Measurements from ENCODE around the gene TRMT10A. TPM values are rescaled to one million over a fixed set of nuclear protein-coding genes. Genes with fewer than 3 reads are reported as not detected.

Gene TRMT10A
- total and polyA plus RNA-seq, 8 donors = 1.3 to 60.7 (median 4.2) TPM; not detected in 1

DNA sequence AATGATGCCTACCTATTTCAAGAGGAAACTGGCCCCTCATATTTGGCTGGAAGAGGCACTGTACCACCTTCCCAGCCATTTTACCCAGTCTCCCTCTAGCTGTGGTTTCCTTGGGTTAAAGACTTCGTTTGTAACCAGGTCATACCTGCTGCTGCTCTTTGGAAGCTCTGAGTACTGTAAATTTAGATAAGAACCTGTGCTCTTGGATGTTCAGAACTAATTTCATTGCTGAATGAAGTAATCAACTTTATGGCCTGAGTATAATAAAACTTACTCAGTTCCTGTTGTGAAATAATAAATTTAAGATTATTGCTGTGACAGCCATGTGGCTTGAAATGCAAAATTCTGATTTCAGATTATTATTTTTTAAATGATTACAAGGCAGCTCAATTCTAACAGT is 23.0 kb upstream of the TRMT10A start:
- intact Hi-C loops (cut with DNase I; ENCODE audit: low total_unique reads) = no loop called here

DNA sequence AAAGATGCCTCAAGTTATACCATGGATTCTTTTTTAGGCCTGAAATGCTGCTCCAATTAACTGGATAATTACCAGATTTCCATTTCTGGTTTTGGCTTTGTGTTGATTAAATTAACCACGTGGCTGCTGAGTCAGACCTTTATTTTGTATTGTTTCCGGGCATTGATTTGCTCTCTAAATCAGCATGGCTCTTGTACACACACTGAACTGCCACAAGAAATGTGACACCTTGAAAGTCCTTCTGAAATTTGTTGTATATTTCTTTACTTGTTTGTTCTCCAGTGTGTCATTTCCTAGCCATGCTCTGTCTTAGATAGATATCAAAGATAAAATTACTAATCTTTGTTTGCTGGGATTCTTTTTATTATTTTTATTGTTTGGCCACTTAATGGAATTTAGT is 22.5 kb upstream of the TRMT10A start:
- no peaks in the 10 kb centered on the region for H3K27me3 ChIP-seq
- H3K27ac ChIP-seq = no peak overlapping the region
- WGBS, 5 donors = 13 to 35% (median 29%) methylated on average over 2 of the region's 2 CpGs
- no peak overlapping the region for H3K4me3 ChIP-seq
- no peaks in the 10 kb centered on the region for H3K4me1 ChIP-seq
- H3K36me3 ChIP-seq = no peaks in the 10 kb centered on the region
- TF ChIP-seq EP300 (IDR thresholded peaks at IDR 0.05) (no peak), POLR2A (IDR thresholded peaks at IDR 0.05) (no peak), POLR2AphosphoS5 (IDR thresholded peaks at IDR 0.05) (no peak)
- TF ChIP-seq, protein P1, sequence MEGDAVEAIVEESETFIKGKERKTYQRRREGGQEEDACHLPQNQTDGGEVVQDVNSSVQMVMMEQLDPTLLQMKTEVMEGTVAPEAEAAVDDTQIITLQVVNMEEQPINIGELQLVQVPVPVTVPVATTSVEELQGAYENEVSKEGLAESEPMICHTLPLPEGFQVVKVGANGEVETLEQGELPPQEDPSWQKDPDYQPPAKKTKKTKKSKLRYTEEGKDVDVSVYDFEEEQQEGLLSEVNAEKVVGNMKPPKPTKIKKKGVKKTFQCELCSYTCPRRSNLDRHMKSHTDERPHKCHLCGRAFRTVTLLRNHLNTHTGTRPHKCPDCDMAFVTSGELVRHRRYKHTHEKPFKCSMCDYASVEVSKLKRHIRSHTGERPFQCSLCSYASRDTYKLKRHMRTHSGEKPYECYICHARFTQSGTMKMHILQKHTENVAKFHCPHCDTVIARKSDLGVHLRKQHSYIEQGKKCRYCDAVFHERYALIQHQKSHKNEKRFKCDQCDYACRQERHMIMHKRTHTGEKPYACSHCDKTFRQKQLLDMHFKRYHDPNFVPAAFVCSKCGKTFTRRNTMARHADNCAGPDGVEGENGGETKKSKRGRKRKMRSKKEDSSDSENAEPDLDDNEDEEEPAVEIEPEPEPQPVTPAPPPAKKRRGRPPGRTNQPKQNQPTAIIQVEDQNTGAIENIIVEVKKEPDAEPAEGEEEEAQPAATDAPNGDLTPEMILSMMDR (IDR thresholded peaks at IDR 0.05) = no peak
- DNase-seq = no peak
- H3K9me3 ChIP-seq = no peaks in the 10 kb centered on the region
- intact Hi-C loops (cut with DNase I; ENCODE audit: low total_unique reads) = no loop called here

More for the DNA sequence above, 23.0 kb upstream of the TRMT10A start:
- Histone ChIP-seq H3K4me3 (no peak overlapping the region), H3K27me3 (no peaks in the 10 kb centered on the region), H3K4me1 (no peaks in the 10 kb centered on the region), H3K27ac (no peak overlapping the region), H3K9me3 (no peaks in the 10 kb centered on the region), H3K36me3 (no peaks in the 10 kb centered on the region)
- 12 to 30% (median 17%) methylated on average over 1 of the region's 1 CpG for WGBS, 5 donors
- TF ChIP-seq POLR2AphosphoS5 (IDR thresholded peaks at IDR 0.05) (no peak), EP300 (IDR thresholded peaks at IDR 0.05) (no peak), POLR2A (IDR thresholded peaks at IDR 0.05) (no peak)
- TF ChIP-seq, protein P1 (IDR thresholded peaks at IDR 0.05) = no peak
- no peak for DNase-seq

DNA sequence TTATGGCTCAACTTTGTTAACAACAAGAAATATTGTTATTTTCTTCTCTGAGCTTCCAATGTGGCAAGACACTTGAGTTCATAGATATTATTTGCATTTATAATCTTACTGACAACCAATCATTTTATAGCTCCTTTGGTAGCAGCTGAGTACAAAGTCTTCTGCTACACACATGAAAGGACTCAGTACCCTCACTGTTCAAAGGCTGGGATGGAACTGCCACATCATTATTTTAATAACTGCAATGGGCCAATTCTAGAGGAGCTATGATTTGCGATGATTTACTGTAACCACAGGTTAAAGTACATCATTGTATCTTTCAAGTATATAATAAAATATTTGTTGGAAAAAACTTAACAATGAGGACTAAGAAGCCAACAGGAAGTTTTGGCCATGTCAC is 21.7 kb upstream of the TRMT10A start:
- no peaks in the 10 kb centered on the region for H3K9me3 ChIP-seq

DNA sequence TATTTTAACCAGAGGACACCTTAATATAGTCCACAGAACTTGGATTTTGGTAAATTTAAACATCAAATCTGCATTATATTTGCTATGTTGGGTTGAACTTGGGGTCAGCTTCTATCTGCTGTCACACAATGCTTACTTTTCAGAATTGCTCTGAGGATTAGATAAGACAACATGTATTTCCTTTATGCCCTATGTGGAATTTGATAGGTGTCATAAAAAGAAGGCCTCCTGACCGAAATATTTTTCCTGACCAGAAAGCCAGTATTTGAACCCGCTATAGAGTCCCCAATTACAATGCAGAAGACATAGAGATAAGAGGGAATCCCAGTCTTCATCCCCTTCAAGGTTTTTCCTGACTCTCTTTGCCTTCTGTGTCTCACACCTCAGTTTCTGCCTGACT is 14.9 kb upstream of the TRMT10A start:
- intact Hi-C loops (cut with DNase I; ENCODE audit: low total_unique reads) = no loop called here
- H3K27me3 ChIP-seq = no peaks in the 10 kb centered on the region
- no peak overlapping the region for H3K4me3 ChIP-seq
- no peaks in the 10 kb centered on the region for H3K36me3 ChIP-seq
- TF ChIP-seq, protein P1 (IDR thresholded peaks at IDR 0.05) = no peak
- TF ChIP-seq EP300 (IDR thresholded peaks at IDR 0.05) (no peak), POLR2AphosphoS5 (IDR thresholded peaks at IDR 0.05) (no peak), POLR2A (IDR thresholded peaks at IDR 0.05) (no peak)
- no peak for DNase-seq
- WGBS, 5 donors = 49 to 72% (median 65%) methylated on average over 2 of the region's 2 CpGs
- H3K27ac ChIP-seq = no peak overlapping the region
- no peaks in the 10 kb centered on the region for H3K4me1 ChIP-seq
- no peaks in the 10 kb centered on the region for H3K9me3 ChIP-seq

More for the DNA sequence above, 21.7 kb upstream of the TRMT10A start:
- intact Hi-C loops (cut with DNase I; ENCODE audit: low total_unique reads) = no loop called here
- 90 to 97% (median 95%) methylated on average over 1 of the region's 1 CpG for WGBS, 5 donors
- TF ChIP-seq EP300 (IDR thresholded peaks at IDR 0.05) (no peak), POLR2A (IDR thresholded peaks at IDR 0.05) (no peak), POLR2AphosphoS5 (IDR thresholded peaks at IDR 0.05) (no peak)
- TF ChIP-seq, protein P1 (IDR thresholded peaks at IDR 0.05) = no peak
- Histone ChIP-seq H3K27ac (no peak overlapping the region), H3K4me3 (no peak overlapping the region), H3K4me1 (no peaks in the 10 kb centered on the region), H3K36me3 (no peaks in the 10 kb centered on the region), H3K27me3 (no peaks in the 10 kb centered on the region)
- no peak for DNase-seq

Data from stomach (tissue), 9 donors.